Activated CD4-positive, alpha-beta T cell treated with anti-CD3 and anti-CD28 coated beads, Interleukin-10, Interleukin-2, amounts not matched to agents 100 ng/mL and 50 ng/mL, durations not matched to agents 16 hours and 8 hours (primary cell): ENCODE results near the gene STEAP3.

Experiments
- DNase-seq: peaks from one replicate; pipeline ENCODE4 v3.0.0-alpha.2; 2020

The STEAP3 gene

GRCh38 chr2:119304847-119305246, 81.2 kb downstream of the STEAP3 start:
- no peak for DNase-seq

GRCh38 chr2:119305497-119306195, 82.0 kb downstream of the STEAP3 start:
- DNase-seq = no peak

DNA sequence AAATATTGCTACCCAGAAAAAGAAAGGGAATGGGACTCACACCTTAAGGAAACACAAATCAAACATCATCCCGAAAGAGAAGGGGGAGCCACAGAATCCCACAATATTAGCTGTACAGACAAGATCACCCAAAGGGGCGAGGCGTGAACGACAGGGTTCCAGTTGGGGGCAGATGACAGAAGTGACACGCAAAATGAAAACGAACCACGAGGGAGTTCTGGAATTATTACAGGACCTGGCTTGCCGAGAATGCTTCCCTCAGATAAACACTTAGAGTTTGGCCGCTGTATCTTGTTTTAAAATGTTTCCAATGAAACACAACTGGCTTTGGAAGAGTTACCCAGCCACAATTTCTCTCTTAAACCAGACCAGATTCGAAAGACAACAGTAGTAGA, 82.6 kb downstream of the STEAP3 start:
- no peak for DNase-seq

DNA sequence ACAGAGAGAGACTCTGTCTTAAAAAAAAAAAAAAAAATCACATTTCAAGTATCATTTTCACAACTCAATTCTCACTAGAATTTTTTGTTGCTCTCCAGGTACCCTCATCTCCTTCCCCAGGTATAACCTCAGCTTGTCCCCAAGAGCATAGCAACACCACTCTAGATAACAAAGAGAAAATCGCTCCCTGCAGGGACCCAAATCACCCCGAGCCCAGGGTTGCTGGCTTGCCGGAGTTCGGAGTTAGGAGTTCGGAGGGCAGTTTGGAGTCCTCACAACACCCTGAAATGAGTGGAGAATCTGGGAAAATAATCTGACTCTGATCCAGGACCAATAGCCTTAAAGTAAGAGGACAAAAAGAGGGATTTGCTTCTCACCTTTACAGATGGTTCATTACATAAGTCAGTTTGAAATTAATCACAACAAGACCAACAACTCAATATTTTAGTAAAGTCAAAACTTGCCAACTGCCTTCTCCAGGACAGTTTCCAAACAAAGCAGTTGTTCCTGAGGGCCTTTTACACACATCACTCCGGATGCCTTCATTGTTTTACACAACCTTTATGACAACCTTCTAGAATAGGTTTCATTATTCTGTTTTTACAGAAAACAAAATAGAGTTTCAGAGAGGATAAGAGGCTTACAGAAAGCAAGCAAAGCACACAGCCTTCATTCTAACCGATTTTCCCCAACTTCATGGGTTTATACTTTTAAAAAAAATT, 83.9 kb downstream of the STEAP3 start:
- no peak for DNase-seq

DNA sequence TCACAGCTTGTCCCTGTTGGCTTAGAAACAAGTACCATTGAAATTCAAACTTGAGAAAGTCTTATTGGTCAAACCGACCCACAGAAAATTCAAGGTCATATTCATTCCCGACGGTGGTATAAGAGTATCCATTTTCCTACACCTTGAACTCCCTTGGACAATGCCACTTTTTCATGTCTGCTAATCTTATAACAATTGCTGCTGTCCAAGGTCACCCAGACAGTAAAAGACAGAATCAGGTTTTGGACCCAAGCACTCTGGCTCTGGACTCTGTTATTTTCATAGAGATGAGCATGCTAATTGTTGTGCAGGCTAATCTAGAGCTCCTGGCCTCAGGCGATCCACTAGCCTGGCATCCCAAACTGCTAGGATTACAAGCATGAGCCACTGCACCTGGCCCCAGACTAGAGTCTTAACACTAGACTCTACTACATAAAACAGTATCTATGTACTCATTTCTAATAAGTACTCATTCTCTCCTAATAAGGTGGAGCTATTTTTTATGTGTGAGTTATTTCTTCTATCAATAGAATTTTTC, 85.2 kb downstream of the STEAP3 start:
- DNase-seq = no peak

DNA sequence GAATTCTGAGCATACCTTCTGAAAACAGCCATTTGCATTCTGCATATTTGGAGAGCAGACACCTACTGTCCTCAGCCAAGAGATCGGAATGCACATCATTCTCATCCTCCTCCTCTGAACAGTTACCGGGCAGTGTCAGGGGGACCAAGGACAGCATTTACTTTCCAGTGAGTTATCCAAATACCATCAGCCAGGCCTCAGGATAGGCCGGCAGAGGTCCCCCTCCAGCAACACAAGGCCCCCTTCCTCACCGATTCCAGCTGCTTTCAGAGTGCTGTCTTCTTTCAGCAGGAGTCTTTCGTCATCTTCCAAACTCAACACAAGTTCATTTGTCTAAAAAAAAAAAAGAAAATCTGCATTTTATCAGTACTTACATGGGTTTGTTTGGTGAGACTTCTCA, 87.7 kb downstream of the STEAP3 start:
- no peak for DNase-seq

- no peak for DNase-seq
Measured at GRCh38 chr2:119311831-119312230, 88.2 kb downstream of the STEAP3 start.
